Measurements from ENCODE around the gene CAPN2. TPM values are rescaled to one million over a fixed set of nuclear protein-coding genes. Genes with fewer than 3 reads are reported as not detected.

Gene CAPN2
- total RNA-seq, 1 donor from 2014 or later: 62.6 TPM

- DNase-seq (no peak), ATAC-seq (ENCODE audit: low read depth) (no peak)
- intact Hi-C loops (cut with micrococcal nuclease): loop anchor here (5.0 kb wide), 1 partner anchor 890 kb away; no protein-coding TSS in a partner anchor
- Mint-ChIP-seq H3K27me3 (peaks cover 5% of the 10 kb centered on the region), H3K9me3 (peaks cover 2% of the 10 kb centered on the region), H3K27ac (no peak overlapping the region), H3K36me3 (ENCODE audit: low read depth) (no peaks in the 10 kb centered on the region), H3K4me3 (no peak overlapping the region), H3K4me1 (no peaks in the 10 kb centered on the region)
- no peak for TF ChIP-seq CTCF (IDR thresholded peaks at IDR 0.05)
- CTCF ChIA-PET: interaction anchor here (1.3 to 1.7 kb wide), 2 partner anchors 16 to 546 kb away, joined by 4 read pairs; no protein-coding TSS in a partner anchor
- POLR2A ChIA-PET: no interaction called here
Measured at GRCh38 chr1:223682502-223682901, 29.8 kb upstream of the CAPN2 start.

GRCh38 chr1:223683586-223684487 lies 28.5 kb upstream of the CAPN2 start:
- H3K36me3 Mint-ChIP-seq (ENCODE audit: low read depth): no peaks in the 10 kb centered on the region
- no peak overlapping the region for H3K27ac Mint-ChIP-seq
- CTCF ChIA-PET: interaction anchor here (1.1 to 4.8 kb wide), 6 partner anchors 15 to 559 kb away, joined by 3 to 31 read pairs (median 4); partner anchors contain the start of gene TLR5

GRCh38 chr1:223684488-223684792 lies 27.9 kb upstream of the CAPN2 start:
- no peak for ATAC-seq (ENCODE audit: low read depth)
- POLR2A ChIA-PET: no interaction called here
- TF ChIP-seq CTCF (IDR thresholded peaks at IDR 0.05): no peak

More at GRCh38 chr1:223683586-223684487, 28.5 kb upstream of the CAPN2 start:
- ATAC-seq (ENCODE audit: low read depth) (peak; percentile 47), DNase-seq (peak; percentile 20)
- intact Hi-C loops (cut with micrococcal nuclease): loop anchor here (1.0 to 5.0 kb wide), 2 partner anchors 551 to 892 kb away; no protein-coding TSS in a partner anchor
- POLR2A ChIA-PET: no interaction called here
- H3K4me1 Mint-ChIP-seq: no peaks in the 10 kb centered on the region
- peaks cover 2% of the 10 kb centered on the region for H3K9me3 Mint-ChIP-seq
- H3K27me3 Mint-ChIP-seq: peaks cover 10% of the 10 kb centered on the region
- H3K4me3 Mint-ChIP-seq: no peak overlapping the region
- no peak for TF ChIP-seq CTCF (IDR thresholded peaks at IDR 0.05)

GRCh38 chr1:223691121-223691520 lies 21.2 kb upstream of the CAPN2 start:
- Mint-ChIP-seq H3K27ac (no peak overlapping the region), H3K27me3 (peaks cover 12% of the 10 kb centered on the region), H3K36me3 (ENCODE audit: low read depth) (no peaks in the 10 kb centered on the region), H3K4me1 (no peaks in the 10 kb centered on the region), H3K4me3 (no peak overlapping the region), H3K9me3 (peaks cover 2% of the 10 kb centered on the region)
- ChIA-PET POLR2A (no interaction called here), CTCF (no interaction called here)
- intact Hi-C loops (cut with micrococcal nuclease): no loop called here
- ATAC-seq (ENCODE audit: low read depth) (no peak), DNase-seq (no peak)
- TF ChIP-seq CTCF (IDR thresholded peaks at IDR 0.05): no peak

More at GRCh38 chr1:223684488-223684792, 27.9 kb upstream of the CAPN2 start:
- Mint-ChIP-seq H3K27ac (no peak overlapping the region), H3K36me3 (ENCODE audit: low read depth) (no peaks in the 10 kb centered on the region), H3K4me3 (no peak overlapping the region), H3K9me3 (peaks cover 2% of the 10 kb centered on the region), H3K4me1 (no peaks in the 10 kb centered on the region), H3K27me3 (peaks cover 12% of the 10 kb centered on the region)
- intact Hi-C loops (cut with micrococcal nuclease): loop anchor here (1.0 to 5.0 kb wide), 2 partner anchors 551 to 892 kb away; no protein-coding TSS in a partner anchor
- no peak for DNase-seq
- CTCF ChIA-PET: interaction anchor here (1.7 to 4.8 kb wide), 2 partner anchors 14 to 551 kb away, joined by 4 to 31 read pairs; no protein-coding TSS in a partner anchor

GRCh38 chr1:223695014-223695548 lies 17.3 kb upstream of the CAPN2 start:
- Mint-ChIP-seq H3K27ac (no peak overlapping the region), H3K36me3 (ENCODE audit: low read depth) (no peaks in the 10 kb centered on the region), H3K4me3 (no peak overlapping the region), H3K9me3 (no peaks in the 10 kb centered on the region), H3K27me3 (no peaks in the 10 kb centered on the region), H3K4me1 (peaks cover 6% of the 10 kb centered on the region)
- CTCF ChIA-PET: interaction anchor here (1.0 to 3.3 kb wide), 5 partner anchors 10 to 562 kb away, joined by 4 to 39 read pairs (median 4); no protein-coding TSS in a partner anchor
- POLR2A ChIA-PET: no interaction called here
- intact Hi-C loops (cut with micrococcal nuclease): loop anchor here (5.0 kb wide), 1 partner anchor 152 kb away; the partner anchor contains the start of gene TP53BP2
- TF ChIP-seq CTCF (IDR thresholded peaks at IDR 0.05): no peak
- no peak for ATAC-seq (ENCODE audit: low read depth)
- no peak for DNase-seq
